Stimulated activated CD8-positive, alpha-beta memory T cell treated with anti-CD3 and anti-CD28 coated beads, Interleukin-12 subunit alpha, Interleukin-12 subunit beta, amount 100 ng/mL, for 24 hours (primary cell): ENCODE results near the gene NAXD.
"Not testable (repeated sequence)": the region's sequence is repeated elsewhere in the genome, so short reads cannot be mapped to it uniquely, and the experiment has no call there.

Source experiments
- DNase-seq: peaks from one replicate; pipeline ENCODE4 v3.0.0-alpha.2; 2020; ENCODE audit errors: extremely low read depth

Gene NAXD

GRCh38 chr13:110644892-110645521 is 29.7 kb downstream of the NAXD start:
- DNase-seq = no peak

DNA sequence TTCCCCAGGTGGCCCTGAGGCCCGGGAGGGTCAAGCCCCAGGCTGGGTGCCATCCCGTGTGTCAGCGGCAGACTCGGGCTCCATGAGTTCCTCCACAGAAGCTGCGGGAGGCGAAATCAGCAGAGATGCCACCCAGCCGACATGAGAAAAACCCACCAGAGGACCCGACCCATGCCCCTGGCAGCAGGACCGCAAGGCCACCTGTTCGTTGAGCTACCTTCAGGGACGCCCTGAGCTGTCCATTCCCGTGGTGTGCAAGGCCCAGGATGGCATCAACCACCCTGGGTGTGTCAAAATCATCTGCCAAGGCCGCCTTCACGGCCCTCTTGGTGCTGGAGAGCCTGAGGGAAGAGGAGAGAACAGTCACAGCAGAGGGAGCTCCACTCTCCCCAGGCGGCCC is 30.4 kb downstream of the NAXD start:
- no peak for DNase-seq

- no peak for DNase-seq
These were observed 31.4 kb downstream of the NAXD start for GRCh38 chr13:110646442-110647364.

GRCh38 chr13:110647365-110647737 is 32.0 kb downstream of the NAXD start:
- no peak for DNase-seq

GRCh38 chr13:110648146-110648819 is 32.9 kb downstream of the NAXD start:
- no peak for DNase-seq

DNA sequence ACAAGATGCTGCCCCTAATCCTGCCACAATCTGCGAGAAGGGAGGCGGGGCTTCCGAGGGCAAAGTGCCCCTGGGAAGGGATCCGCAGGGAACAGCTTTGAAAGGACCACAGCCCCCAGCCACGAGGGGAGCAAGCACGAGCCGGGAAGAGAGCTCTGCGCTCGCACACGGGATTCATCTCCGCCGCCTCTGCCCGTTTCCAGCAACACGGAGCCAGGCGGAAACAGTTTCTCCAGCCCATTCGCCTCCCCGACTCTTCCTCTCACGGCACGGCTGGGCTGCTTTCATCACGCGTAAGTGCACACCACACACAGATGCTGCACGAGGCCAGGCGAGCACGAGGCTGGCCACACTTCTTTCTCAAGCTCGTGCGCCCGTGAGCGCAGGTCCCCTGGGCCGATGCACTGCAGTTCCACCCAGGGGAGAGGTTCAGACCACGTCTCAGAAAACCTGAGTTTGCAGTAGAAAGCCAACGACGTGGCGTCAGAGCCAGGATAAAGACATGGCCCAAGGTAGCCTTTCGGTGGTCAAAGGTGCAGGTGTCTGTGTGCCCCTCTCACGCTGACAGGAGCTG is 33.6 kb downstream of the NAXD start:
- no peak for DNase-seq

GRCh38 chr13:110649551-110649950 is 34.2 kb downstream of the NAXD start:
- DNase-seq = no peak

GRCh38 chr13:110650436-110650835 is 35.1 kb downstream of the NAXD start:
- no peak for DNase-seq

GRCh38 chr13:110651271-110651670 is 35.9 kb downstream of the NAXD start:
- DNase-seq = no peak

- no peak for DNase-seq
These were observed 36.4 kb downstream of the NAXD start for GRCh38 chr13:110651726-110652230.

DNA sequence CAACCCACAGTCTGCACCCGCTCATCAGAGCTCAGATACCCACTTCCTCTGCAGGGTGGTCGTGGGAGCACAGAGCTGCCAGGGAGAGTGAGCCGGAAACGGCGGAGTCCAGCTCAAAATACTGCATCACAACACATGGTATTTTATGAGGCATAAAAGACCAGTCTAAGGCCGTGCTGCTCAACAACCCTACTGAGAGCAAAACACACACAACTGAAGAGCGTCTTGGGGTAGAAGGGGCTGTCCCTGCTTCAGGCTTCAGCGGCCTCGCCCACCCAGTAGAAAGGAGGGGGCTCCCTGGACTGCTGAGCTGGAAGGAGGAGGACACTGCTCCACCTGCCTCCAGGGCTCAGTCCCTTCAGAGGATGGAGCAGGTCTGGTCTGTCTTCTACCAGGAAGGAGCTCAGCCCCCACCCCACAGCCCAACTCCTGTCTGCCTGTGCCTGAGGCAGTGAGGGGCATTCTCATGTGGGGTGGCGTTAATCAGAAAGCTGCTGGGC is 36.9 kb downstream of the NAXD start:
- DNase-seq = no peak

GRCh38 chr13:110652764-110653163 is 37.4 kb downstream of the NAXD start:
- no peak for DNase-seq

DNA sequence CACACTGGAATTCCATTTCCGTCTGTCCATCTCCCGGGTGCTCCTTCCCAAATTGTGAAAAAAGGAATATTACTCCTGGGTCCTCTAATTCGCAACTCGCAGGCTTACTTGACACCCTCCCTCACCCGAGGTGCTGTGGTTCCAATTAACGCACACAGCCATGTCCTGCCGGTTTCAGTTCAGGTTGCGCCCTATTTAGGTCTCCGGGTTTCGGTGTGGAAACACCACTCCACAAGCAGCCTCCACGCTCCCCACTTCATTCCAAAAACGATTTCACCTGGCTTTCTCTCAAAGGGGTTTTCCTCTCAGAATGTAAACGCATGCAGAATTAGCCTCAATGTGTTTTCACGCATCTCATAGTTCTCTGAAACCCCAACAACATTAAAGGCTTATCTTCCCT is 37.9 kb downstream of the NAXD start:
- no peak for DNase-seq

- DNase-seq = no peak
These were observed 38.5 kb downstream of the NAXD start for GRCh38 chr13:110653851-110654250.

- DNase-seq = no peak
These were observed 41.9 kb downstream of the NAXD start for GRCh38 chr13:110657196-110657595.

DNA sequence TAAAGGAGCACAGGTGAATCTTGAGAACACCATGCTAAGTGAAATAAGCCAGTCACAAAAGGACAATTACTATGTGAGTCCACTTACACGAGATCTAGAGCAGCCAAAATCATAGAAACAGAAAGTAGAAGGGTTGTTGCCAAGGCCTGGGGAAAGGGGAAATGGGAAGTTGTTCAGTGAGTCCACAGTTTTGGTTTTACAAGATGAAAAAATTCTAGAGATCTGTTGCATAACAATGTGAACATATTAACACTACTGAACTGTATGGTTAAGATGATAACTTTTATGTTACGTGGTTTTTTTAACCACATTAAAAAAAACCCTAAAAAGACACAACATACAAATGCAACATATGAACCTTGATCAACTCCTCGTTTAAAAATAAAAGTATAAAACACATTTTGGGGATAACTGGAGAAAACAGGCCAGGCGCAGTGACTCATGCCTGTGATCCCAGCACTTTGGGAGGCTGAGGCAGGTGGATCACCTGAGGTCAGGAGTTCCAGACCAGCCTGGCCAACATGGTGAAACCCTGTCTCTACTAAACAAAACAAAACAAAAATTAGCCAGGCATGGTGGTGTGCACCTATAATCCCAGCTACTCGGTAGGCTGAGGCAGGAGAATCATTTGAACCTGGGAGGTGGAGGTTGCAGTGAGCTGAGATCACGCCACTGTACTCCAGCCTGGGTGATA is 43.0 kb downstream of the NAXD start:
- not testable (repeated sequence) for DNase-seq

DNA sequence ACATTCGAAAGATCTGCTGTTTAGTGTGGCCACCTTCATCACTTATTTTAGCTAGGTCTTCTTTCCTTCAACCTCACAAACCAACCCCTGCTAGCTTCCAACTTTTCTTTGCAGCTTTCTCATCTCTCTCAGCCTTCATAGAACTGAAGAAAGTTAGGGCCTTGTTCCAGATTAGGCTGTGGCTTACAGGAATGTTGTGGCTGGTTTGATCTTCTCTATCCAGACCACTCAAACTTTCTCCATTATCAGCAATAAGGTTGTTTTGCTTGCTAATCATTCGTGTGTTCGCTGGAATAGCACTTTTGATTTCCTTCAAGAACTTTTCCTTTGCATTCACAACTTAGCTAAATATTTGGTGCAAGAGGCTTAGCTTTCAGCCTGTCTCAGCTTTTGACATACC is 45.9 kb downstream of the NAXD start:
- DNase-seq = no peak

DNA sequence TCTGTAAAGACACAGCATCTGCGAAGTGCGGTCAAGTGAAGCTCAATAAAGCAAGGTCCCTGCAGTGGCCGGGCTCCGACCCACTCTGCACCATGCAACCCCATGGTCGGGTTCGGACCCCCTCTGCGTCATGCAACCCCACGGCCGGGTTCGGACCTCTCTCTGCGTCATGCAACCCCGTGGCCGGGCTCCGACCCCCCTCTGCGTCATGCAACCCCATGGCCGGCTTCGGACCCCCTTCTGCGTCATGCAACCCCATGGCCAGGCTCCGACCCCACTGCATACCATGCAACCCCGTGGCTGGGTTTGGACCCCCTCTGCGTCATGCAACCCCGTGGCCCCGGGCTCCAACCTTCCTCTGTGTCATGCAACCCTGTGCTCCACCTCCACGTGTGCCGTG is 46.7 kb downstream of the NAXD start:
- no peak for DNase-seq

- no peak for DNase-seq
These were observed 47.6 kb downstream of the NAXD start for GRCh38 chr13:110662777-110663443.

GRCh38 chr13:110663491-110663890 is 48.1 kb downstream of the NAXD start:
- DNase-seq = no peak

DNA sequence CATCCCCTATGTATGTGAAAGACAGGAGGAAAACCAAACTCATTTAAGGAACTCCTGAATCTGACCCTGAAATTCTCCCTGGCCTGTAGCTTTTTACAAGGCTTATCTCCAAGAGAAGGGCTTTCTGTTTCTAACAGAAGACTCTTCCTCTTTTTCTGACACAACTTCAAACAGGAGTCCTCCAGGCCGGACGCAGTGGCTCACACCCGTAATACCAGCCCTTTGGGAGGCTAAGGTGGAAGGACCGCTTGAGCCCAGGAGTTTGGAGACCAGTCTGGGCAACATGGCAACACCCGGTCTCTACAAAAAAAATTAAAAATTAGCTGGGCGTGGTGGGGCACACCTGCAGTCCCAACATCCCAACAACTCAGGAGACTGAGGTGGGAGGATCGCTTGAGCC is 48.7 kb downstream of the NAXD start:
- DNase-seq = no peak
